ENCODE results near the gene CCDC81. TPM values are rescaled to one million over a fixed set of nuclear protein-coding genes. Genes with fewer than 3 reads are reported as not detected.

Gene CCDC81
- total and polyA plus RNA-seq, 11 donors: 0.17 to 1.2 (median 0.34) TPM; not detected in 1

DNA sequence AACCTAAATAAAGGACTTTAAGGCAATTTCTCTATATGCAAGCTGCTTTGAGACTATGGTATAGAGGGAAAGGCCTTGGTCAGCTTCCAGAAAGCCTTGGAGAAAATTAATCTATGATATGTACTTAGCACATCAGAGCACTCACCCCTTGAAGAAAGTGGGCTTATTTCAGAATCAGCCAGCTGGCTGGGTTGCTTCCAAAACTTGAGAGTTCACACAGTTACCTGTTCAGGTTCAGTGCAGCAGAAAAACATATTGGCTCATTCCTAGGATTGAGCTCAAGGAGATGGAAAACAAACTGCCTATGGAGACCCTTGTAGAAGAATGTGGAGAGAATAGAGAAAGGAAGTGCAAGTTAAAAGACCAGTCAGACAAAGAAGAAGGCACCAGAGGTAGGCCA is 22.7 kb downstream of the CCDC81 start:
- ATAC-seq (no peak), DNase-seq (no peak)
- Histone ChIP-seq H3K27me3 (no peaks in the 10 kb centered on the region), H3K4me1 (peaks cover 0 to 10% (median 0%) of the 10 kb centered on the region in 12 donors), H3K36me3 (no peaks in the 10 kb centered on the region), H3K27ac (no peak overlapping the region), H3K4me3 (no peak overlapping the region), H3K9me3 (no peaks in the 10 kb centered on the region)
- intact Hi-C loops (cut with DNase I): no loop called here
- TF ChIP-seq CTCF (IDR thresholded peaks at IDR 0.05): no peak

- no peak for ATAC-seq
- Histone ChIP-seq H3K36me3 (no peaks in the 10 kb centered on the region), H3K4me1 (peaks cover 0 to 10% (median 0%) of the 10 kb centered on the region in 12 donors), H3K9me3 (no peaks in the 10 kb centered on the region), H3K27me3 (no peaks in the 10 kb centered on the region), H3K27ac (no peak overlapping the region), H3K4me3 (no peak overlapping the region)
- WGBS, 4 donors: 90 to 98% (median 96%) methylated on average over 3 of the region's 3 CpGs
- TF ChIP-seq POLR2A (IDR thresholded peaks at IDR 0.05) (no peak), CTCF (IDR thresholded peaks at IDR 0.05) (no peak)
- no peak for DNase-seq
- intact Hi-C loops (cut with DNase I): no loop called here
These were observed 23.4 kb downstream of the CCDC81 start for GRCh38 chr11:86398106-86398505.

DNA sequence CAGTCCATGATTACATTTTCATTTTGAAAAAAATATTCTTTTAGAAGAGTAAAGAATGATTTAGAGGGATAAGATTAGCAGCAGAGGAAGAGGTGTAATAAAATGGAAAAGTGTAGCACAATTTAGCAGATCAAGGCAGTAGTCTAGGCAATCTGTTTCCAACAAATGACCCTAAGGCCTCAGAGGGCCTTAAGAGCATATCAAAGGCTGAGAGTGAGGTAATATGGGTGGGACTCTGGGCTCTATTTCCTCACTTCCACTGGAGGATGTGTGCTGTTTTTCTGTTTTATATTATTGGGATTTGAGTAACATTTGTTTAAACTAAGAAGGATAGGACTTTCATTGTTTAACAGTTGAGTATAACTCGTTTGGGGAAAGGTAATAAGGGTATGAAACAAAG is 28.8 kb downstream of the CCDC81 start:
- H3K4me1 ChIP-seq: no peaks in the 10 kb centered on the region
- H3K4me3 ChIP-seq: no peak overlapping the region
- H3K27ac ChIP-seq: peak overlapping the region in 1 of 12 donors; percentile 41
- DNase-seq: no peak
- H3K27me3 ChIP-seq: no peaks in the 10 kb centered on the region
- intact Hi-C loops (cut with DNase I): no loop called here
- no peaks in the 10 kb centered on the region for H3K36me3 ChIP-seq
- WGBS, 4 donors: 67 to 80% (median 70%) methylated on average over 1 of the region's 1 CpG
- no peaks in the 10 kb centered on the region for H3K9me3 ChIP-seq
- TF ChIP-seq POLR2A (IDR thresholded peaks at IDR 0.05): no peak
- TF ChIP-seq CTCF (IDR thresholded peaks at IDR 0.05): no peak
- no peak for ATAC-seq

DNA sequence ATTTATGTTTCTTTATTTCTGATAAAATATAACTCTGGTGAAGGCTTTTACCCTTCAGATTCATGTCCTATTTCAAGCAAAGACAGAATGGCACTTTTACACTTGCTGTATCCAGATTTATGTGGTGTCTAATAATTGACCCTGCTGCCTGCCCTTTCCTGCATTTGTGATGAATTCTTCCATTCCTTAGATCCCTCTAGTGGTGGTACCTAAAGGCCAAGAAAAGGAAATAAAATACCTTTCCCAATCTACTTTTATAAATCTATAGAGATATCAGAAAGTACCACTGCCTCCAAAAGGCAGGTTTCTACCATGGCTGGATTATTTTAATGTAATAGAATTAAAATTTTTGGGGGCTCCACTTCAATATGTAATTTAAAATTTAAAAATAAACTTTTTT is 34.2 kb downstream of the CCDC81 start:
- Histone ChIP-seq H3K9me3 (no peaks in the 10 kb centered on the region), H3K27ac (no peak overlapping the region), H3K36me3 (no peaks in the 10 kb centered on the region), H3K4me3 (no peak overlapping the region), H3K27me3 (no peaks in the 10 kb centered on the region), H3K4me1 (no peaks in the 10 kb centered on the region)
- DNase-seq (no peak), ATAC-seq (no peak)
- intact Hi-C loops (cut with DNase I): no loop called here
- TF ChIP-seq POLR2A (IDR thresholded peaks at IDR 0.05): no peak
- TF ChIP-seq CTCF (IDR thresholded peaks at IDR 0.05): no peak
